ENCODE results near the gene GPR142.

The GPR142 gene, protein sequence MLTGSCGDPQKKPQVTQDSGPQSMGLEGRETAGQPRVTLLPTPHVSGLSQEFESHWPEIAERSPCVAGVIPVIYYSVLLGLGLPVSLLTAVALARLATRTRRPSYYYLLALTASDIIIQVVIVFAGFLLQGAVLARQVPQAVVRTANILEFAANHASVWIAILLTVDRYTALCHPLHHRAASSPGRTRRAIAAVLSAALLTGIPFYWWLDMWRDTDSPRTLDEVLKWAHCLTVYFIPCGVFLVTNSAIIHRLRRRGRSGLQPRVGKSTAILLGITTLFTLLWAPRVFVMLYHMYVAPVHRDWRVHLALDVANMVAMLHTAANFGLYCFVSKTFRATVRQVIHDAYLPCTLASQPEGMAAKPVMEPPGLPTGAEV

DNA sequence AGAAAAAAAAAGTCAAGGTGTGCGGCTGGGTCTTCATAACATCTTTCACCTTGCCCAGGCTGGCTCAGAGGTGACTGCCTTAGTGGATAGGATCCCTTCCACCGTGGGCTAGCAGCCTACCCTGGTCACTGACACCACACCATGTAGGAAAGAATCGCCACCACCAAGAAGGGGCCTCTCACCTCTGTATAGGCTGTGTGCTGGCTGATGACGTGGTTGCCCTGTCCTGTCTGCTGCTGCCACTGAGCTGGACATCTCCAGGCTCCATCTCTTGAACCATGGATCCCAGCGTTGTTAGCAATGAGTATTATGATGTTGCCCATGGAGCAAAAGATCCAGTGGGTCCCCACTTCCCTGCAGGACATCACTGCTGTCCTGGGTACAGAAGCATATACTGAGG, at the start of gene GPR142:
Gene GPR142, plus strand, starts transcription at position 301 of the 400 bp plus-strand sequence. CDS start 2,035 bp downstream, outside the sequence.
- no peak for DNase-seq (ENCODE audit: low spot score)
- no peak for FAIRE-seq

GRCh38 chr17:74318391-74318790, 48.9 kb upstream of the GPR142 start:
- FAIRE-seq, result no peak
- DNase-seq (ENCODE audit: low spot score), result no peak

DNA sequence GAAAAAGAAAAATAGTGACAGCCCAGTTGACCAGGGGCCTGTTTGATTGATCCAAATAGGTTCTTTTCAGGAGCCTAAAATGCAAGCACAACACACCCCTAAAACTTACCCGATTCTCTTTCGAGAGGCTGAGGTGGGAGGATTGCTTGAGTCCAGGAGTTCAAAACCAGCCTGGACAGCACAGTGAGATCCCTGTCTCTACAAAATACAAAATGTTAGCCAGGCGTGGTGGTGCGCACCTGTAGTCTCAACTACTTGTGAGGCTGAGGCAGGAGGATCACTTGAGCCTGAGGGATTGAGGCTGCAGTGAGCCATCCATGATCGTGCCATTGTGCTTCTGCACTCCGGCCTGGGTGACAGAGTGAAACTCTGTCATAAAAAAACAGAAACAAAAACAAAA, 42.8 kb upstream of the GPR142 start:
- DNase-seq (ENCODE audit: low spot score) (no peak), FAIRE-seq (no peak)

GRCh38 chr17:74325376-74325742, 41.9 kb upstream of the GPR142 start:
- no peak for FAIRE-seq

GRCh38 chr17:74325743-74326379, 41.4 kb upstream of the GPR142 start, which contains the start of gene KIF19:
KIF19 (plus strand) TSS chr17:74326226; CDS start chr17:74326350, 124 bp downstream.
- DNase-seq (ENCODE audit: low spot score) (no peak), FAIRE-seq (no peak)

More at GRCh38 chr17:74325376-74325742, 41.9 kb upstream of the GPR142 start:
- DNase-seq (ENCODE audit: low spot score), result no peak

- DNase-seq (ENCODE audit: low spot score) (no peak), FAIRE-seq (no peak)
These were observed 40.8 kb upstream of the GPR142 start for GRCh38 chr17:74326506-74326905.

- FAIRE-seq (no peak), DNase-seq (ENCODE audit: low spot score) (no peak)
These were observed 38.8 kb upstream of the GPR142 start for GRCh38 chr17:74328487-74328886.

DNA sequence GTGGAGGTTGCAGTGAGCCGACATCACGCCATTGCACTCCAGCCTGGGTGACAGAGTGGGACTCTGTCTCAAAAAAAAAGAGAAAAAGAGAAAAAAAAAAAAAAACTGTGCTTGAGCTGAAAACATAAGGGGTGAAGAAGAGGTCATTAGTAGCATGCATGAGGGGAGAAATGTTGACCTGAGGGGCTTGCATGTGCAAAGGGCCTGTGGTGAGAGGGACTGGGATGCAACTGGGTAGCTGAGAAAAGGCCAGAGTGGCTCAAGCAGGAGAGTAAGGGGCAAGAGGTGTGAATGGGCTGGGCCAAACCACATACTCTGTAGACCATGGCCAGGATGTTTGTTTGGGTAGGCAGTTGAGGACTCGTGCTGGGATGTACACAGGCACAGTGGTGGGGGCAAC, 37.9 kb upstream of the GPR142 start:
- FAIRE-seq, result no peak
- no peak for DNase-seq (ENCODE audit: low spot score)

- DNase-seq (ENCODE audit: low spot score) (no peak), FAIRE-seq (no peak)
These were observed 36.9 kb upstream of the GPR142 start for GRCh38 chr17:74330446-74330845.

DNA sequence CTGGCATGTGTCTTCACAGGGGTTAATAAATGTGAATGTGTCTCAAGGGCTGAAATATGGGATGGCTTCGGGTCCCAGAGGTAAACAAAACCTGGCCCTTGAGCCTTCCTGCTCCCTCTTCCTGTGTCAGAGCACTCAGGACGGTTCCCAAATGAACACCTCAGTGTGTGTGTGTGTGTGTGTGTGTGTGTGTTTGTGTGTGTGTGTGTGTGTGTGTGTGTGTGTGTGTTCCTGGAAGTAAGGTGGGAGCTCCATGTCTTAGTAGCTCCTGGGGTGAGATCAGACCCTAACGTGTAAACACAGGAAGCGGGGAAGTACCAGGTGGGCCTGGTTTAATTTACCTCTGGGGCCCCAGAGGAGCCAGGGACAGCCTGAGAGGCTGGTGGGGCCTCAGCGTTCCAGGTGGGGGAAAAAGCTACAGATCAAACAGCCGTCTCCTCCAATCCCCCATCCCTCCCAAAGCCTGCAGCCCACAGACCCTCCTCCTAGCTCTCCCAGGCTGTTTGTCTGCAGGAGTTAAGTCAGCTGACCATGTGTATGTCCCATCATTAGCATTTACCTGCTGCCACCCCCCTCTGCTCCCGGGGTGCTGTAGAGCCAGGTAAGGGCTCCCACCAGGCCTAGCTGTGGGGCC, 35.2 kb upstream of the GPR142 start:
- FAIRE-seq, result no peak
- no peak for DNase-seq (ENCODE audit: low spot score)

DNA sequence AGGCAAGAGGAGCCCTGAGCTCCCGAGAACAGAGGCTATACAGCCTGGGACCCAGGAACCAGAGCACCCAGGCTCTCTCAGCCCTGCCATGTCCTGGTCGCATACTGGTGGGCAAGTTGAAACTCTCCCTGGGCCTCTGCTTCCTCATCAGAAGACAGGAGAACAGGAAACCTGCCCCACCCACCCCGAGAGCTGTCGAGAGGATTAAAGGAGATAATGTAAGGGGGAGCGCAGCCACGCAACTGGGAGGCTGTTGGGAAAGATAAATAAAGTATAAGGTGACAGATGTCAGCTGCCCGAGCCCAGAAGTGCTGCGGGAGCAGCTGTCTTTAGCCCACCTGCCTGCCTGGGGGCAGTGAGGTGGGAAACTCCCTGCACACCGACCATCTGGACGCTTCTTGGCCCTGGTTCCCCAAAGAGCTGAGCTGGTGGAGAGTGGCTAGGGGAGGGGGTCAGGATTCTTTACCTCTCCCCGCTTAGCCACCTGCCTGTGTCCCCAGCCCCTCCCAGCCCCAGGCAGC, 34.5 kb upstream of the GPR142 start:
- DNase-seq (ENCODE audit: low spot score), result no peak
- FAIRE-seq, result no peak

- DNase-seq (ENCODE audit: low spot score) (no peak), FAIRE-seq (no peak)
These were observed 32.8 kb upstream of the GPR142 start for GRCh38 chr17:74334393-74335039.

DNA sequence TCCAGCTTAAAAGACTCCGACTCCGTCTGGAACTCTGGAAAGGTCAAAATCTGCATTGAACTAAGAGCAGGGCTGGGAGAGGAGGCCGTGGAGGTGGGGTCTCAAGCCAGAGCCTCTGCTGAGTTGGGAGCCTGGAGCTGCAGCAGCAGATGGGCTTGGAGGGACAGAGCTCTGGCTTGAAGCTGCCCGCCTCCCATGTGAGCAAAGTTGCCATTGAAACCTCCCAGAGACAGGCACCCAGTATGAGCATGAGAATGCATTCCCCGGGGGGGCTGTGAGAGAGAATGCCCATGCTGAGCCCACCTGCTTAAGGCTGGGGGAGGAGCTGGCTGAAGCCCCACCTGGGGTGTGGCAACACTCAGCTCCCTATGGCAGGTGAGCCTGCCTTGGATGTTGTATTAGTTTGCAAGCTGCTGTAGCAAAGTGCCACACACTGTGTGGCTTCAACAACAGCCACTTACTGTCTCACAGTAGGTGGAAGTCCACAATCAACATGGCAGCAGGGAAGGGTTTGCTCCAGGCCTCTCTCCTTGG, 31.7 kb upstream of the GPR142 start:
- FAIRE-seq (no peak), DNase-seq (ENCODE audit: low spot score) (no peak)

DNA sequence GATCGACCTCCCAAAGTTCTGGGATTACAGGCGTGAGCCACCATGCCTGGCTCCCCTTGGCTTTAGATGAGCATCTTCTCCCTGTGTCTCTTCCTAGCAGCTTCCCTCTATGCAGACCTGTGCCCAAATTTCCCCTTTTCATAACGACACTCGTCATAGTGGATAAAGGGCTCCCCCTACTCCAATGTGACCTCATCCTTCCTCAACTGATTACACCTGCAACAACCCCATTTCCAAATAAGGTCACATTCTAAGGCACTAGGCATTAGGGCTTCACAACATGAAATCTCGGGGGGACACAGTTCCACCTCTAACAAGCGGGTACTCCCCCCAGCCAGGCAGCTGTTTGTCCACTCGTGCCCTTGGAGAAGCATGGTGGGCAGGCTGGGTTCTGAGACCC, 31.0 kb upstream of the GPR142 start:
- FAIRE-seq (no peak), DNase-seq (ENCODE audit: low spot score) (no peak)

- no peak for FAIRE-seq
- DNase-seq (ENCODE audit: low spot score), result no peak
These were observed 29.3 kb upstream of the GPR142 start for GRCh38 chr17:74337834-74338500.

- FAIRE-seq (no peak), DNase-seq (ENCODE audit: low spot score) (no peak)
These were observed 27.6 kb upstream of the GPR142 start for GRCh38 chr17:74339537-74340195.

- no peak for FAIRE-seq
- no peak for DNase-seq (ENCODE audit: low spot score)
These were observed 26.8 kb upstream of the GPR142 start for GRCh38 chr17:74340470-74341023.

- no peak for FAIRE-seq
- DNase-seq (ENCODE audit: low spot score), result no peak
These were observed 25.1 kb upstream of the GPR142 start for GRCh38 chr17:74342224-74342623.

DNA sequence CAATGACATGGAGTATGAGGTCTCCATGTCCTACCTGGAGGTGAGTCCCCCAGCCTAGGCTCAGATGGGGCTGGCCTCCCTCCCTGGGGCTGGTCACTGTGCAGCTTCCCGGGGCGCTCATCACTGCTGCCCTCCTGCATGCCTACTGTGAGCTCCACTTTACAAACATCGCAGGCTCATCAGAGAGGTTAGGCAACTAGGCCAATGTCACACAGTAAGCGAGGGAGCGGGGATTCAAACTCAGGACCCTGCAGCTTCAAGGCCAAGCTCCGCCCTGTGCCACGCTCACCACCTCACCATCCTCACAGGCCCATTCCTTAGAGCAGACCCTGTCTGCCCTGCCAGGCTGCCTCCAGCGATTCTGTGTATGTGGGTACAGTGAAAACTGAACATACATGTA, 24.2 kb upstream of the GPR142 start:
- FAIRE-seq (no peak), DNase-seq (ENCODE audit: low spot score) (no peak)

Data from RCC 7860 (cell line).